HEK293T (cell line): ENCODE data around the gene THSD4.

Experiments used
- CTCF ChIA-PET: fragments of 350-600 bp; formaldehyde crosslinking; extraction: SDS; loops from one replicate; lab custom pipeline; 2021; ENCODE audit warnings: antibody characterized with exemption, inconsistent platforms; lab: Yijun Ruan, JAX
- POLR2A ChIA-PET: fragments of 350-600 bp; formaldehyde crosslinking; extraction: SDS; loops from one replicate; lab custom pipeline; 2020; ENCODE audit warnings: antibody characterized with exemption, inconsistent platforms; lab: Yijun Ruan, JAX
- DNase-seq: peaks from one replicate; pipeline ENCODE4 v3.0.0; 2012; ENCODE audit warnings: mixed read lengths; ENCODE audit errors: extremely low spot score
- ARNT ChIP-seq: fragments of 450-650 bp; IDR thresholded peaks from 2 replicates; pipeline ENCODE4 v1.6.1; 2017; ENCODE audit warnings: mild to moderate bottlenecking
- BHLHE40 ChIP-seq: fragments of 450-650 bp; IDR thresholded peaks from 2 replicates; pipeline ENCODE4 v1.6.1; 2016; ENCODE audit warnings: mild to moderate bottlenecking, moderate library complexity, borderline replicate concordance
- CTBP1 ChIP-seq: fragments of 450-650 bp; IDR thresholded peaks from 2 replicates; pipeline ENCODE4 v1.6.1; 2016; ENCODE audit warnings: borderline replicate concordance
- ELF4 ChIP-seq: fragments of 450-650 bp; IDR thresholded peaks from 2 replicates; pipeline ENCODE4 v1.6.1; 2017; ENCODE audit warnings: antibody characterized with exemption
- FOXA1 ChIP-seq: fragments of 450-650 bp; IDR thresholded peaks from 2 replicates; pipeline ENCODE4 v1.6.1; 2016; ENCODE audit warnings: mild to moderate bottlenecking
- FOXK2 ChIP-seq: fragments of 450-650 bp; IDR thresholded peaks from 2 replicates; pipeline ENCODE4 v1.6.1; 2016; ENCODE audit warnings: mild to moderate bottlenecking
- FOXM1 ChIP-seq: fragments of 450-650 bp; IDR thresholded peaks from 2 replicates; pipeline ENCODE4 v1.6.1; 2017; ENCODE audit warnings: mild to moderate bottlenecking, borderline replicate concordance
- HDGF ChIP-seq: fragments of 450-650 bp; IDR thresholded peaks from 2 replicates; pipeline ENCODE4 v1.6.1; 2017; ENCODE audit warnings: antibody characterized with exemption, borderline replicate concordance
- L3MBTL2 ChIP-seq: fragments of 450-650 bp; conservative IDR thresholded peaks from 2 replicates; pipeline ENCODE4 v1.6.1; 2016; ENCODE audit warnings: mild to moderate bottlenecking
- LEF1 ChIP-seq: fragments of 450-650 bp; IDR thresholded peaks from 2 replicates; pipeline ENCODE4 v1.6.1; 2017; ENCODE audit warnings: mild to moderate bottlenecking, borderline replicate concordance
- NFRKB ChIP-seq: fragments of 450-650 bp; IDR thresholded peaks from 2 replicates; pipeline ENCODE4 v1.6.1; 2016; ENCODE audit warnings: mild to moderate bottlenecking, moderate library complexity
- SP1 ChIP-seq: fragments of 450-650 bp; IDR thresholded peaks from 2 replicates; pipeline ENCODE4 v1.6.1; 2017
- SUZ12 ChIP-seq: fragments of 450-650 bp; IDR thresholded peaks from 2 replicates; pipeline ENCODE4 v1.6.1; 2016; ENCODE audit warnings: mild to moderate bottlenecking
- TARDBP ChIP-seq: fragments of 450-650 bp; IDR thresholded peaks from 2 replicates; pipeline ENCODE4 v1.6.1; 2016
- ZNF384 ChIP-seq: fragments of 450-650 bp; IDR thresholded peaks from 2 replicates; pipeline ENCODE4 v1.6.1; 2016
- TF ChIP-seq, protein P1 (sequence below): fragments of 450-650 bp; IDR thresholded peaks from 2 replicates; pipeline ENCODE4 v1.6.1; 2016

Gene THSD4

DNA sequence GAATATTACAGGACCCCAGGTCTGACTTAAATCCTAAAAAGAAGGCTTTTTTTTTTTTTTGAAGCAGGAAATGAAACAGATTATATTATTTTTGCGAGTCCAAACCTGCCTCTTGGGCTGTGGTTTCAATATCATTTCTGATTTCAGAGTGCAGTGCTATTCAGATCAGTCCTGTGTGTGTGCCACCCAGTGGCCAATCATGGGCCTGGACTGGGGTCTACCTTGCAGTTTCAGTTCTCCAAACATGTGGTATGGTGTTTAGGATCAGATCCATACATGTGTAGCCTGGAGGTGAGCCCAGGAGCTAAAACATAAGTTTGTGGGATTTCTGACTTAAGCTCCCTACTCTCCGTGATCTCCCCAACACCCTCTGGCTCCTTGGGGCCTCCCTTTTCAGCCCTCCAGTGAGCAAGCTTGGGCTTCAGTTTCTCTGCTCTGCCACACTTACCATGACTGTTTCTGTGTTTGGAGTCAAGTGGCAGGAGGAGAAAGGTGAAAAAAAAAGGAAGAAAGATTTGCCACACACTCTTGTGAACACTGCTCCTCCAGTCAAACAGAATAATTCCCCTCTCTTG is 12.1 kb upstream of the THSD4 start:
- POLR2A ChIA-PET, result no interaction called here
- CTCF ChIA-PET, result interaction anchor here (0.6 to 1.0 kb wide), 5 partner anchors 10 to 687 kb away, joined by 3 to 7 read pairs (median 4); no protein-coding TSS in a partner anchor

DNA sequence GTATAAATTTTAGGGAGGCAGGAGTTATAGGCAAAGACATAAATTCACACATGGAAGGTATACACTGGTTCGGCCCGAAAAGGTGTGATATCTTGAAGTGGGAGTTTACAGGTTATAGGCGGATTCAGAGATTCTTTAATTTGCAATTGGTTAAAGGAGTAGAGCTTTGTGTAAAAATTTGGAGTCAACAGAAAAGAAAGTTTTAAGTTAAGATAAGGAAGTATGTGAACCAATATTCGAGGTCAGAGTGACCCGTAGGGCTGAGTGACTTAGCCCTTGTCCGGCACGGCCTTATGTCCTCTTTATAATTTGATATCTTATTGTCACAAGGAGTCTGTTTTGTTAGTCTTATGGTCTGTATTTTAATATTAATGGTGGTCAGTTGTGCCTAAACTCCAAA is 10.6 kb upstream of the THSD4 start:
- DNase-seq, result no peak
- TF ChIP-seq FOXK2 (no peak), ELF4 (no peak), NFRKB (no peak), FOXA1 (no peak), L3MBTL2 (no peak), CTBP1 (no peak), SUZ12 (no peak), TARDBP (no peak), HDGF (no peak)
- TF ChIP-seq, protein P1, sequence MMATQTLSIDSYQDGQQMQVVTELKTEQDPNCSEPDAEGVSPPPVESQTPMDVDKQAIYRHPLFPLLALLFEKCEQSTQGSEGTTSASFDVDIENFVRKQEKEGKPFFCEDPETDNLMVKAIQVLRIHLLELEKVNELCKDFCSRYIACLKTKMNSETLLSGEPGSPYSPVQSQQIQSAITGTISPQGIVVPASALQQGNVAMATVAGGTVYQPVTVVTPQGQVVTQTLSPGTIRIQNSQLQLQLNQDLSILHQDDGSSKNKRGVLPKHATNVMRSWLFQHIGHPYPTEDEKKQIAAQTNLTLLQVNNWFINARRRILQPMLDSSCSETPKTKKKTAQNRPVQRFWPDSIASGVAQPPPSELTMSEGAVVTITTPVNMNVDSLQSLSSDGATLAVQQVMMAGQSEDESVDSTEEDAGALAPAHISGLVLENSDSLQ, result no peak
- ChIA-PET POLR2A (no interaction called here), CTCF (interaction anchor here (0.6 kb wide), 1 partner anchor 1164 kb away, joined by 4 read pairs; no protein-coding TSS in a partner anchor)

More for the DNA sequence above, 12.1 kb upstream of the THSD4 start:
- TF ChIP-seq FOXK2 (no peak), CTBP1 (no peak), TARDBP (no peak), L3MBTL2 (no peak), FOXA1 (no peak), LEF1 (no peak), FOXM1 (no peak), ZNF384 (no peak), ARNT (no peak), ELF4 (no peak), HDGF (no peak), NFRKB (no peak), SP1 (no peak), SUZ12 (no peak), BHLHE40 (no peak)
- TF ChIP-seq, protein P1, result no peak
- DNase-seq, result peak; percentile 56

DNA sequence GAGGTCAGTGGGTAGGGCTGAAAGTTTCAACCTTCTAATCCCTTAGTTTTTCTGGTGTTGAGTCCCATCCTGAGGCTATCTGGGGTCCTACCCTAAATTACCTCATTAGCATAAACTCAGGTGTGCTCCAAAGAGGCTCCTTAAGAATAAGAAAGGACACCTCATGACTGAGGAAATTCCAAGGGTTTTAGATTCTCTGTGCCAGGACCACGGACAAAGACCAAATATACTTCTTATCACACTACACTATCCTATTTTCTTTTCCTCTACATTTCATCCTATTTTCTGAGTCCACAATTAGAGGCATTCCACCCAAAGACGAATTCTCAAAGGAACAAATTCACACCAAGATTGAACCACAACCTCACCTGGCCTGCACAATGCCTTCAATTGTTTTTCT is 9.8 kb upstream of the THSD4 start:
- DNase-seq, result no peak
- CTCF ChIA-PET, result no interaction called here
- TF ChIP-seq, protein P1, result no peak
- POLR2A ChIA-PET, result no interaction called here

DNA sequence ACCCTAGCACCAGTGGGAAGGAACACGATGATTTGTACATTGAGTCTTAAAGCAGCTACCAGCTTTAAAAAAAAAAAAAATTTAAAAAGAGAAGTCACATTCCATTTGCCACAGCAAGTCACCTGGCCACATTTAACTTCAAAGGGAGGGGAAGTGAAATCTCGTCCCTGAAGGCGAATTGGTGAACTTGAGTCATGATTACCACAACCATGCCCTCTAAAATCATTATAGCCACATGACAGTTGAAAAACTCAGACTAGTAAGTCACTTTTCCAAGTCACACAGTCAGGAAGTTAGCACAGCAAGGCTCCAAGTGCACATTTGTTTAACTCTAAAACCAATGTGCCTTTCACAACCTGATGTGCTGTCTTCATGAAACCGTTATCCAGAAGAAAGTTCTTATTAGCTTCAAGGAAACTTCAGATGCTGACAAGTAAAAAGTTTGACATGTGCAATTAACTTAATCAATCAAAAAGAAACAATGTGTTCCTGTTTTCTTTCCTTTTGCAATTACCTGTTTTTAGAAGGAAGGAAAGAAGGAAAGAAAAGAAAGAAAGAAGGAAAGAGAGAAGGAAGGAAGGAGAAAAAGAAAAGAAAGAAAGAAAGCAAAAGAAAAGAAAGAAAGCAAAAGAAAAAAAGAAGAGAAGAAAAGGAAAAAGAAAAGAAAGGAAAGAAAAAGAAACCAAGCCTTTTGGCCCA is 8.3 kb upstream of the THSD4 start:
- CTCF ChIA-PET, result no interaction called here
- TF ChIP-seq FOXK2 (no peak), FOXM1 (no peak), TARDBP (no peak), NFRKB (no peak), CTBP1 (no peak), ARNT (no peak), BHLHE40 (no peak), ELF4 (no peak), LEF1 (no peak), HDGF (no peak), SP1 (no peak)
- TF ChIP-seq, protein P1, result no peak
- DNase-seq, result no peak
- POLR2A ChIA-PET, result no interaction called here

DNA sequence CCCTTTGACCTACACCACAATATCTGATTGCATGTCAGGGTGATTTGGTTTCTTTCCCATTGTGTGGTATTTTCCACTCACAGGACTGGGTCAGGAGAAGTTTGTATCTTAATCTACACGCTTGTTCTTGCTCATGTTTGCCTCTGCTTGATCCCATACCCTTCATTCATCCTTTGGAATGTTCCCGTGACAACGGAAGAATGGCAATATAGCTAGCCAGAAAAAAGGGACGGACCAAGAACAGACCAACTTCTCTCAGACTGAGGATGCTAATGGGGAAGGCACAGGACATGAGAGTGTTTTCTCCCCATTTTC is 7.8 kb upstream of the THSD4 start:
- TF ChIP-seq FOXK2 (no peak), CTBP1 (no peak), ARNT (no peak), ELF4 (no peak), FOXM1 (no peak), ZNF384 (no peak), HDGF (no peak), L3MBTL2 (no peak), TARDBP (no peak), NFRKB (no peak), SP1 (no peak), LEF1 (no peak), SUZ12 (no peak)
- TF ChIP-seq, protein P1, result no peak
- ChIA-PET CTCF (no interaction called here), POLR2A (no interaction called here)
- no peak for DNase-seq
